Nasal cavity respiratory epithelium epithelial cell of viscerocranial mucosa (primary cell): ENCODE results near the gene OR52I1. TPM values are rescaled to one million over a fixed set of nuclear protein-coding genes. Genes with fewer than 3 reads are reported as not detected.

Experiments used
- total RNA-seq: library from RNA; depleted of rRNA; stranded (reverse); fragments of >200 nt; gene quantifications from 2 replicates; pipeline ENCODE4 v1.2.3, GENCODE V29; 2014

The OR52I1 gene, protein sequence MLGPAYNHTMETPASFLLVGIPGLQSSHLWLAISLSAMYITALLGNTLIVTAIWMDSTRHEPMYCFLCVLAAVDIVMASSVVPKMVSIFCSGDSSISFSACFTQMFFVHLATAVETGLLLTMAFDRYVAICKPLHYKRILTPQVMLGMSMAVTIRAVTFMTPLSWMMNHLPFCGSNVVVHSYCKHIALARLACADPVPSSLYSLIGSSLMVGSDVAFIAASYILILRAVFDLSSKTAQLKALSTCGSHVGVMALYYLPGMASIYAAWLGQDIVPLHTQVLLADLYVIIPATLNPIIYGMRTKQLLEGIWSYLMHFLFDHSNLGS
- total RNA-seq, result not detected in 2 replicates

DNA sequence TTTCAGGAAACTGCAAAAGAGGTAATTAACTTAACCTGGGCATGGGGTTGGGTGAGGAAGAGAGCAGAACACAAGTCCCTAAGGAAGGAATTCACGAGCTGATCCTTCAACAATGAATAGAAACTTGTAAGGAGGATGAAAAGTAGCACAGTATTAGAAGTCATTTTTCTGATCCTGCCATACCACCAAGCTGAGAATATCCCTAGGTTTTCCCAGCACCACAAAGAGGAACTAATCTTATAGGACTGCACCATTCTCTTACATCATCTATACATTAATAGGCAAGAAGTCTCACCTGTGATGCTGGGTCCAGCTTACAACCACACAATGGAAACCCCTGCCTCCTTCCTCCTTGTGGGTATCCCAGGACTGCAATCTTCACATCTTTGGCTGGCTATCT lies at the start of gene OR52I1:
OR52I1 (plus strand) TSS at position 301 of the 400 bp plus-strand sequence; CDS start at position 301, 0 bp downstream.

GRCh38 chr11:4544891-4545290 lies 48.9 kb upstream of the OR52I1 start, which contains the start of gene OR52M1:
OR52M1 (plus strand) TSS chr11:4545191; CDS start chr11:4545191, 0 bp downstream.

DNA sequence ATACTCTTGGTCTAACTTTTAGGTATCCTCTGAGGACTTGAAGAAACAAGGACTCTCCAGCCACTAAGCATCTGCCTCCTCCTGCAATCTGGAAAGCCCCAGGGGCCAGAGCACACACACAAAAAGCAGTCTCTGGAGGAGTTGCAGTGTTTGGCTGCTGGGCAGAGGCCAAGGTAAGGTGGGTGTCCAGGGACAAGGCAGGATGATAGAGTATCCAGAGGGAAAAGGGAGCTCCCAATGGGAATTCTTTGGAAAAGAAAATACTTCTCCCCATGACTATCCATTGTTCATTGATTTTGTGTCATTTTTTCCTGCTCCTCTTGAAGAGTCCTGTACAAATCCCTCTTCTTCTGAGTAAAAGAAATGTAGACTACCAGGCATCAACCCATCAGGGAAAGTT lies 12.4 kb upstream of the OR52I1 start, which contains the start of gene OR52I2:
OR52I2 (plus strand) TSS at position 301 of the 400 bp plus-strand sequence.

DNA sequence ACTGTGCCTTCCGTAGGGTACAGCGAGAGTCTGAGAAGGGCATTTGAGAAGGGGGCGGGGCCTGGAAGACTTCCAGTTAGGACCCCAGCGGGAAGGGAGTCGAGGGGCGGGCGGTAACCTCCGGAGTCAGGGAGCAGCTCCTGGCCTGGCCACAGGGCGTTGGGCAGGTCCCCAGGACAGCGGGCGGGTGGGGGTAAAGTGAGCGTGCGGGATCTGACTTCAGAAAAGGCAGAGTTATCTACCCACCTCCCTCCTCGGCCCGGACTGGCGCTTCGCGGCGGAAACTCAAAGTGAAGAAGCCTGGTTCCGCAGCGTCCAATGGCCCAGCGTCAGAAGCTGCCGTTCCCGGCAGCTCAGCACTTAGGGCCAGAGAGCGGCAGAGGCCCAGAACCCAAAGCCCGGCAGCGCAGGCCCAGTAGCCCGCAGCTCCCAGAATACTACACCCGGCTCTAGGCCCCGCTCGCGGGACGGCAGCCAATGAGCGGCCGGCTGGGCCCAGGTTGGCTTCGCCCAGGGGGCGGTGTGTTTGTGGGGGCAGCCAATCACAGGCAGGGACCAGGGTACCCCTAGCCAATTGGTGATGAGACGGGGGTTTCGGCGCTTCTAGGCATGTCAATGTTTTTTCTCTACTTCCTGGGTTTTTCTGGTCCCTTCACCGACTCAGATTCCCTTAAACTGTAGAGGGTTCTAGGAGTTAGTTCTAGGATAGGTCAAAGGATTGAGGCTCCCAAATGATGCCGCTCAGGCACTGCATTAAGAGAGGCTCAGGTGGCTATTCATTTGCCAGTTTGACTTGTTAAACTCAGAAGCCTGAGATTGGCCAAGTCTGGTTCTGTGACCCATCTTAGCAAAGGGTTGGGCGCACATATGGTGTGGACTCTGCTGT lies 14.2 kb downstream of the OR52I1 start, which contains the start of gene TRIM68:
TRIM68 (minus strand) TSS at position 451 of the 886 bp plus-strand sequence. CDS start 2,727 bp downstream, outside the sequence.

DNA sequence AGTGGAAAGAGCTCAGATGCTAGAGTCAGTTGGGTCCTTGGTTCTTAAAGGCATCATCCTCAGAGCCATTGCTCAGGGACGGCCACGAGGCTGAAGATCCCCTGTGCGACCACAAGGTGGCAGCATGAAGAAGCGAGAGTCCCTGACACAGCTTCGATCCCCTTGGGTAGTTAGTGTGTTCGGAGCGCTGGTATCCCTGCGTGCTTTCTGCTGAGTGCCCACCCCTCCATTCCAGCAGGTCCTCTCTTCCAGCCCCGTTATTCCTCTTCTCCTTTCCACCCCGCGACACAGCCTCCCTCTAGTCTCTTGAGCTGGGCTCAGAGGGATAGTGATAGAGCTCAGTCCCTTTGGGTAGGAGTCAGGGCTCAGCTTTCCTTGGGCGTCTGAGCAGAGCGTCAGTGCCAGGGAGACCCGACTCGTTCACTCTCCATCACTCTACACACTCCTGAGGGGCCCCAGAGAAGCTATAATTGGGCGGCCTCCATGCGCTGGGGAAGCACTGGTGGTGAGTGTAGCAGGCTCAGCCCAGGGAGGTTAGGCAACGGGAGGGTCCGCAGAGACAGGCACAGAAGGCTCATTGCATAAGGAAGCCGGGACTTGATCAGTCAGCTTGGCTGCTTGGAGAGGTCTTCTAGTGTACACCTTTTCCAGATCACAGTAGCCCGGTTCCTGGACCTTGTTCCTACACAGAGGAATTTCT lies 43.3 kb downstream of the OR52I1 start, which contains the start of gene OR51D1:
OR51D1 (plus strand) TSS at position 516 of the 700 bp plus-strand sequence. CDS start 2,314 bp downstream, outside the sequence.

GRCh38 chr11:4643682-4644081 lies 49.8 kb downstream of the OR52I1 start, which contains the start of gene OR51E1:
OR51E1 (plus strand) TSS chr11:4643982; CDS start chr11:4652527, 8,545 bp downstream.

Other genes with a start within 250 kb of the OR52I1 start
- gene OR52B4, start 225.7 kb upstream of the OR52I1 start, total RNA-seq, result not detected in 2 replicates
- 10.3 and 15.9 TPM in 2 replicates for gene TRIM21, start 200.3 kb upstream of the OR52I1 start, total RNA-seq
- gene OR52K2, start 144.7 kb upstream of the OR52I1 start, total RNA-seq, result not detected in 2 replicates
- not detected in 2 replicates for gene OR52K1, start 111.4 kb upstream of the OR52I1 start, total RNA-seq
- gene OR52M1, start 48.8 kb upstream of the OR52I1 start, total RNA-seq, result not detected in 2 replicates
- not detected in 2 replicates for gene OR52I2, start 12.3 kb upstream of the OR52I1 start, total RNA-seq
- 6.2 and 14.0 TPM in 2 replicates for gene TRIM68, start 14.2 kb downstream of the OR52I1 start, total RNA-seq
- not detected in 2 replicates for gene OR51D1, start 43.4 kb downstream of the OR52I1 start, total RNA-seq
- gene OR51E1, start 49.9 kb downstream of the OR52I1 start, total RNA-seq, result not detected in 2 replicates
- not detected in 2 replicates for gene OR51E2, start 103.8 kb downstream of the OR52I1 start, total RNA-seq
- not detected in 2 replicates for gene MMP26, start 110.7 kb downstream of the OR52I1 start, total RNA-seq
- gene OR51F1, start 175.9 kb downstream of the OR52I1 start, total RNA-seq, result not detected in 2 replicates
- not detected in 2 replicates for gene OR52R1, start 210.3 kb downstream of the OR52I1 start, total RNA-seq
- gene OR51F2, start 227.3 kb downstream of the OR52I1 start, total RNA-seq, result not detected in 2 replicates